Medulla oblongata (tissue), 1 donor: ENCODE results near the gene ASB12.
A peak's percentile ranks its signal among the peaks of the same experiment; 100 is the strongest.
"Not testable (repeated sequence)": the region's sequence is repeated elsewhere in the genome, so short reads cannot be mapped to it uniquely, and the experiment has no call there.

Experiments used
- DNase-seq: peaks from one replicate; pipeline ENCODE4 v3.0.0-alpha.2; 2015; ENCODE audit errors: extremely low spot score

ASB12 gene, protein sequence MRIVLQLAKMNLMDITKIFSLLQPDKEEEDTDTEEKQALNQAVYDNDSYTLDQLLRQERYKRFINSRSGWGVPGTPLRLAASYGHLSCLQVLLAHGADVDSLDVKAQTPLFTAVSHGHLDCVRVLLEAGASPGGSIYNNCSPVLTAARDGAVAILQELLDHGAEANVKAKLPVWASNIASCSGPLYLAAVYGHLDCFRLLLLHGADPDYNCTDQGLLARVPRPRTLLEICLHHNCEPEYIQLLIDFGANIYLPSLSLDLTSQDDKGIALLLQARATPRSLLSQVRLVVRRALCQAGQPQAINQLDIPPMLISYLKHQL

DNA sequence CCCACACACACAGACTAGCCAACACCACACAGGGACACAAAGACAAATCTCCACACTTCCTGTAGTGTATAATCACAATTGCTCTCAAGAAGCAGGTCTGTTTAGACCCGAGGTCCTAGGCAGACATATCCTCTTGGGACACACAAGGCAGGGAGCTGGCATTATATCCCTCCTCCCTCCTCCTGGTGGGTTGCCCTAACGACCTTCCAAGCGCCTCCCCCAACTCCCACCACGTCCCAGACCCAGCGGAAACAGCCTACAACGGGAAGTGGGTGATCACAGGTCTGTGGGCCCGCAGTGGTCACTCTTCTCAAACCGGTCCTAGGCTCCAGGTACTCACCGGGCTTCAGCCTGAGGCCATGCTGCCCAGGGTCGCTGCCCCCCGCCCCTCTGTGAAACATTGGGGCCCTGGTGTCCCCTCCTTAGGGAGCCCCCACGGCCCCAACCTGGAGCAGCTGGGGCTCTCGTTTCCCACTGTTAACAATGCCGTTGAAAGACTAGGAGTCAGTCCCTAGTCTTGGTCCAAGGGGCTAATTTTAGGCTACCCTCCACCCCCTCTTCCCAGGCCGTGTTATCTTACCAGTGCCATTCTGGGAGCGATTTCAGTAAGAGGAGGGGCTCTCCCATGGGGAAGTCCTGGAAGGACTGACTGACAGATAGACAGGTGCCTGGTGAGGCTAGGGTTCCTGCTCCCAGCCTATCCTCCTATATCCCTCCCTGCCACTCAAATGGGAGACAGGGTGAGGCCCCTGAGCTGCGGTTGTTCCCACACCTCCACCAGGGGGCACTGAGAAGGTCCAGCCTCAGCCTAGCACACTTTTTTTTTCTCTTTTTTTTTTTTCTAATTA lies at the start of gene ASB12:
Gene ASB12 (minus strand): TSS at position 485 of the 848 bp plus-strand sequence. CDS start 4,957 bp downstream, outside the sequence.
- no peak for DNase-seq

DNA sequence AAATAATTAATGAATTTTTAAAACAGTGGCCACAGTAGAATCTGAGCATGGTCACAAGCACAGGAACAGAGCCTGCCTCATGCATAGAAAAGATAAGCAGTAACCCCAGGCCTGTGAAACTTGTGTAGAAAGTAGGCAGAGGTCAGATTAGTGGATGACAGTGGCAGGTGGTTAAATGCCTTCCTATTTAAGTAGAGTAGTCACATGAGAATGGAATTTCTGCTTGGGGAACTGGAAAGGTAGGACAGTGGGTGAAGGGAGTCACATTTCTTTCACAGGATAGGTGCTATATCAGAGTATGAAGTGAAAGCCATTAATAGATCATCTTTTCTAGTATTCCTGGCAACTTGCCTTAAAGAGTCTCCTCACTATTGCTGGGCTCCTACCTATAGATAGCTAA lies 34.9 kb upstream of the ASB12 start:
- no peak for DNase-seq

DNA sequence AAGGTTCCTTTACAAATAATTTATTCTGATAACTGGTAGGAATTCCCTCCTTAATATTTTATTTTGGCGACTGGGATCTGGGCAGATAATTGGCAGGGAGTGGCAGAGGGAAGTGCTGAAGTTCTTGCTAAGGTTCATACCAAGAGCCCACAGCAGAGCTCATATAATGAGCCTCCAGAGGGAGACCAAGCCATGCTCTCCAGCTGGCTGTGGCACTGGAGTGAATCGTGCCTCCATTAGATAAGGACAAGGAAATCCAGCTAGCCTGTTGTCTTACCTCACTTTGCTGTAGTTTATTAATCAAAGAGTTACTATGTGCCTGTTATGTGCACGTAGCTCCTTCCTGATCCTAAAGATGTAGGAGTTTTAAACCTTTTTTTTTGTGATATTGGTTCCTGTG lies 1.3 kb downstream of the ASB12 start:
- no peak for DNase-seq

DNA sequence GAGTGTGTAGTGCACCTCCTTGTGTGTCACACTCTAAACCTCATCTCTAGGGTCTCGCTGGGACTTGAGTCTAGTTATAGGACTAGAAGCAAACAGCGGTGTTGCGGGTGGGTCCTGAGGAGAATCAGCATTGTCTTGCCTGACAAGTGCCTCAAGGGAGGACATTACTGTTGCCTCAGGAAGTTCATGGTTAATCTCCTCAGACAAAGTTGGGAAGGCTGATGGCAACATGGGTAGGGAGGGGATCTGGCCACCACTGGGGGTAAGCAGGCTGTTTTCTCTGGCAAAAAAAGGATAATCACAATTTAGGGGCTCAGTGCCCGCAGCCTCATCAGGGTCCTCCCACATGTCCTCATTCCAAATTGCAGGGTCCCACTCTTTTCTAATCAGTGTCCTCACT lies 12.4 kb downstream of the ASB12 start:
- no peak for DNase-seq

DNA sequence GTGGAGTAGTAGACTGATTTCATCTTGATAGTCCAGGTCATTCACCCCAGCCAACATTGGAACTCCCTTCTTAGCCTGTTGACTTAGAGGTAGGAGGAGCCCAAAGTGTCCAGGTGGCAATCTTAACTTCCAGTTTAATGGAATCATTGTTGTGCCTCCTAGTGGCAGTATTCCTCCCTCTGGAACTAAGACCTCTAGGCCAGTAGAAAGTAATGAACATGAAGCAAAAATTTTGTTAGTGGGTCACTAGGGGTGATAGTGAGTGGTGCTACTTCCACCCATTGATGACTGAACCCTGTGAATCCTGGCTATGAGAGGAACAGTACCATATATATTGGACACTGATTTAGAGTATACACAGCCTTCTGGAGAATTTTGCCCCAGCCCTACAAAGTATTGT lies 16.4 kb downstream of the ASB12 start:
- not testable (repeated sequence) for DNase-seq

DNA sequence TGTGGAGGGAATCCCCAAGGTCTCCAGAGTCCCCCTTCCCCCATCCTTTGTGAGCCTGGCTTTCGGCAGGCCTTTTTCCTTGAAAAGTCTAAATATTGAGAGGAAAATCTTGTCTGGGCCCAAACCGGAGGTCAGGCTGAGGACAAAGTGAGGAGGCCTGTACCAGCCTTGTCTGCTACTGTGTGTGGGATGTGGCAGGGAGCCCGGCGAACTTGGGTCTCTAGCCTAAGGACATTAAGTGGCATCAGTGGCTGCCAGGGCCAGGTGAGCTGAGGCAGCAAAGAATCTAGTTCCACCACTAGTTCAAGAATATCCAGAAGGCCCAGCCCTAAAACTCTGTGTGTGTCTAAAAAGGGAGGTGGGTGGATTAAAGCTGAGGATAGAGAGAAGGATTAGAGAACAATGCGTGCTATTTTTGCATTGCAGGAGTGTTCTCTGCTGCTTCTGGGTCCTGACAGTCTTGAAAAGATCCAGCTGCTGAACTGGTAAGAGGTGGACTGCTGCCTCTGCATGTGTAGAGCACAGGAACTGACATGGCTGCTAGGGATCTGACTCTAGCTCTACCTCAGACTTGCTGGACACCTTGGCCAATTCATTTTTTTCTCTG lies 23.7 kb downstream of the ASB12 start:
- DNase-seq = no peak

DNA sequence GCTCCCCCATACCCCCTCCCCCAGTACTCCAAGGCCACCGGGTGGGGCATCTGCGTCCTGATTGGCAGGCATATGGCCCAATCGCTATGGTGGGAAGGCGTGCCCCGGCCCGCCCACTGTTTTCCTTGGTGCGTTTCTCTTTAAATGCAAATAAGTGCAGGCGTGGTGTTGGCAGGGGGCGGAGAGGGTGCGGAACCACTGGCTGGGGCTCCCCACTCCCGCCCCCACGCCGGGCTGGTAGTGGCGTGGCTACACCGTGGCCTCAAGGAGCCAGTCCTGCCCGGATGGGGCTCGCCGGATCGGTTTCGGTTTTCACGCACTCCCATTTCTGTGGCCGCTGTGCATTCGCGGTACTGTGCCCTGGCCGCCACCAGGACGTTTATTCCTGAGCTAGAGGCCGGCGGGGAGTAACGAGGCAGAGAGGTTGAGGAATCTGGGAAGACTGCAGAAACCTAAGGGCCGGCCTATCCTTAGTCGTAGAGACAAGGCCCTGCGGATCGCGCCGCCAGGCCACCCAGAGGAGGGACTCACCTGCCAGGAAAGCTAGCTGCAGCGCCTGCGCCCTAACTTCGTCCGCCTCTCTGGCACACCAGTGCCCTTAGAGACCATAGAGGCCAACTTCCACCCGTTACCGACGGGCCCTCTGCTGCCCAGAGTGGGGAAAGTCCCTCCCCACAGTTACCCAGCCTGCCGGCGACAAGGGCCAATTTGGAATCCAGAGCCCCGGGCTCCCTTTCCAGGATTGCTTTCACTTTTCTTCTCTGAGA lies 24.5 kb downstream of the ASB12 start:
- DNase-seq = peak; percentile 96

DNA sequence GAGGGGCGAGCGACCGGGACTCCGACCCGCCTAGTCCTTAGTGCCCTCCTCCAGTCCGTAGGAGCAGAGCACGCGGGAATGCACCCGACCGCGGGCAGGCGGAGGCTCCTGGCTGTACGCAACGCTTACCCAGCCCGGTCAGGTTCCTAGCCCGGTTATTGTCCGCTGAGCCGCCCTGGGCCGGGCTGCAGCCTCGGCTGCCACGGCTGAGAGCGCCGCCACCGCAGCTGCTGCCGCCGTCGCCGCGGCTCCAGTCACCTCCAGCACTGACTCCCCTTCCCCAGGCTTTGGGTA lies 25.0 kb downstream of the ASB12 start, which contains the start of gene AMER1:
Gene AMER1 (minus strand): TSS at position 268 of the 294 bp plus-strand sequence. CDS start 12,422 bp downstream, outside the sequence.
- no peak for DNase-seq

DNA sequence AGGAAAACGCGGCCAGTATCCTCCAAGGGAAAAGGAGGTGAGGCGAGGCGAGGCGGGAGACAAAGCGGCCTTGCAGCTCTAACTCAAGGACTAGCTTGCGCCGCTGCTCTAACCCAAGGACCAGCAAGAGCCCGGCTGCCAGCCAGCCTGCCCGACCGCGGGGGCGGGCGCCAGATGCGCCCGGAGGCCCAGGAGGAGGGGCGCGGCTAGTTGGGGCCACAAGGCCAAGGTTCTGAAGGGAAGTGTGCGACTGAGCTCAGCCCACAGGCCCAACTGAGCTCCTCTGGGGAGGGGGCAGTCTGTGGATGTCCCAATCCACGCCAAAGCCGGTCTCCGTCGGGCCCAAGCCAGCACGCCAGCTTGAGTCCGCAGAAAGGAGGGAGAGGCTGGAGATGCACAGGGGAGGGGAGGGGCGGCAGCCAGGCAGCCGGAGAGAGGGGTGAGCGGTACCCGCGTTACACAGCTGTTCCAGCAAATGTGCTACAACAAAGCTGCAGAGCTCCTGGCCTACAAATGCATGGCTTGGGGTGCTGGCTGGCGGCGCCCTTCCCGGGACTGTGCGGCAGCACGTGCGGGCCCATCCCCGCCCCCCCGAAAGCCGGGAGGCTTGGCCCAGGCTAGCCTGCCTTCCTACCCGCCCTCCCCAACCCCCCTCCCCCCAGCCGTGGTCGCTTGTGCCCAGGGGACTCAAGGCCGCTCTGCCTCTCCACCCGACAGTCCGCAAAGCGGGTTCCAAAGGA lies 25.5 kb downstream of the ASB12 start:
- DNase-seq = peak; percentile 12

DNA sequence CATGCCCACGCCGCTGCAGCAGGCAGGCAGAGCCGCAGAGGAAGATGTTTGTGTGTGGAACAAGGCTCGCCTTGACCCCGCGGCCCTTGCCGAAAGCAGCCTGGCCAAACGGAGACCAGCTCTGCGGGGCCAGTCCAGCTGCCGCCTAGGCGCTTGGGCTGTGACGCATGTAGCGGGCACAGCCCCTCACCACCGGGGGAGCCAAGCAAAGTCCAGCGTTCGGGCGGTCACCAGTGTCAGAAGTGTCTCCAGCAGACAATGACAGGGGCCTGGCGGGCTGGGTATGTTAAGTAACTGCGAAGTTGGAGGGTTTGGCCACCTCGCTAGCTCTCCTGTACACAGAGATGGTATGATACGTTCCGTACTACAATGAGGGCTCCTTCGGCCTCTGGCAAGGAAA lies 26.2 kb downstream of the ASB12 start:
- peak; percentile 3 for DNase-seq

DNA sequence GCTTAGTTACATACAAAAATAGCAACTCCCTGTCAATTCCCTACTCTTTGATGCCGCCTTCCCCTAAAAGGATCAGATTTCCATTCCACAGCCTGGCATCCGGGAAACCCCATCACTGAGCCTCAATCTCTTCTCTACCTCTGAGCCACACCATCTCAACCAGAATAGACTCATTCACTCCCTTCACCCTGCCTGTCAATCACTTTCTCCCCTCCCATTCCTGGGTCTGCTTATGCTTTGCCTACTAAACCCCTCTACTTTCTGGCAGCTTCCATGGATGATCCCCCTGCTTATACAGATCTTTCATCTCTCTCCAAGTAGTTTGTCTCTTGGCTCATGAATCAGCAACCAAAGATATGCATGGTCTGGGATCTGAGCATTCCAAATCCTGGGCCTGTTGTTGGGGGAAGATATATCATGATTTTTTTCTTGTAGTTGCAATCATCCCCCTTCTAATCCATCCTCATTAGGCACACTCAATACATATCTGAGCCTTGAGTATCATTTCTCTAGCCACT lies 27.5 kb downstream of the ASB12 start:
- no peak for DNase-seq

DNA sequence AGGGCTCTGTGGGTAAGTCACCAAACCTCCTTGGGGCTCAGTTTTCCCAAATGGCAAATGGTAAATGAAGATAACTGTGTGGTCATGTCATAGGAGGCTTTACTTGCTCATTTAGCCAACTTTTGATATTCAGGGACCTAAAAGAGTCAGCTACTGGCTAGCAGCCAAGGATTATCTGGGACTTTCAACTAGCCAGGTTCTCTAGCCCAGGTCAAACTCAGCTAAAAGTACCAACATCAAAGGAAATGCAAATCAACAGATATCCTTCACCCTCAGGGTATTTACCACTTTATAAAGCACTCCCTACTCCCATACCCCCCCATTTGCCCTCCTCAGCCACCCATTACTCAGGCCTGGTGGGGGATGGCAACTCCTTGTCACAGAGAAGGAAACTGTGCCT lies 32.4 kb downstream of the ASB12 start:
- no peak for DNase-seq

DNA sequence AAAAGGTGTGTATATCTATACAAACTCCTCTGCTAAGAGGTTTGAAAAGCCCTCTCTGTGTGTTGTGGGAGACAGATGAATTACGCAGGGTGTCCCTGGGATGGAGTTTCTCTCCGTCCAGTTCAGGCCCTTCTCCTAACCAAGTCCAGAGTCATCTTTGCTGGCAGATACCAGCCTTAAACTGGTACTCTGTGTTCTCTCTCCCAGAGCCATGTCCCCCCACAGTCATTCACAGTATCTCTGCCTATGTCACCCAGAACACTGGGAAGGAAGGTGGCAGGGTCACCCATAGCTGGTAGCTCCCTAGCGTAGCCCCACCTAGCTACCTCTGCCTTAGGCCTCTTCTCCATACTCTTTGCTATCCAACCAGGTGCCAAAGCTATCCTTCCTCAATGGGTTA lies 33.8 kb downstream of the ASB12 start:
- no peak for DNase-seq

DNA sequence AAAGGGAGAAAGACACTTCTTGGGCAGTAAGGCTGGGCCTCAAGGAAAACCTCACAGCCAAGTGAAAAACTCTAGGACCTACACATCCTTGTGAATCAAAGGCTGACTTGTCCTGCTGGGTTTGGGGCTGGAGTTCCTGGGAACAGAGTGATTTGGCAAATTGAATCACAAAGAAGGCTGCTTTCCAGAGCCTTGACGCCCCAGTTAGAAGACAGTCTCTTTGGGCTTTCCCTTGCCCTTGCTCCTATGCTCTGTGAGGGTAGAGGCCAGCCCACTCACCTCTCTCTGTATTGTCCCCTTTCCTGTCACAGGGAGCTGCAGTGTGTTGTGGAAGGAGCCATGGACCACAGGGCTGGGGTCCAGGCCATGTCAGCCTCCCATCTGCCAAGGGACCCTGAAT lies 34.5 kb downstream of the ASB12 start:
- no peak for DNase-seq

DNA sequence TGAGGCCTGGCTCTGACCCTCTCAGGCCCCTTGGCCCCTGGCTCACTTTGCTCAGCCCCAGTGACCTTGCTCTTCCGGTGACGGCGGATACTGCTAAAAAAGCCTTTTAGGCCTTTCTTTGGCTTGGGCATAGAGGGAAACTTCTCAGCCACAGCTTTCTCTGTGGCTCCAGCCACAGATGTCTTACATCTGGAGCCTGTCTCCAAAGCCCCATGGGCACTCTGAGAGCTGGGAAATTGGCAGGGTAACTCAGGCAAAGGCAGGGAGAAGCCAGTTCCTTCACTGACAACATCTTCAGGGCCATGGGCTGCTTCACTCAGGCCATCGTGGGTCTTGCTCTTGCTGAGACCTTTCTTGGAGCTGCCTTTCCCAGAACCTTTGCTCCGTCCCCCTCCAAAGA lies 37.7 kb downstream of the ASB12 start:
- no peak for DNase-seq

DNA sequence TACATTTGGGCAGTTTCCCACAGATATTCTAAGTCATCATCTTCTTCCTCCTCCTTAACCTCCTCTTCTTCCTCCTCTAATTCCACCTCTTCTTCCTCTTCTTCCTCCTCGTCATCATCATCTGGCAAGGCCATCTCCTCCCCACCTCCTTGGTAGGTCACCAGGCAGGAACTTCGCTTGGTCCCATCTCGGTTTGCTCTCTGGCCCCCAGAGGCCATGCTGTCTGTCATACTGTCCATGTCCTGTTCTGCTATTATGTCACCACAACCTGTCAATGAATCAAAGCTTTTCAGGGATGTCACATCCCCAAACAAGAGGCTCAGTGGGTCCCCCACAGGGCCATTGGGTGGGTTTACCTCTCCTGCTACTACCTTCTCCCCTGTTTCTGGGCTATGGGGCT lies 38.4 kb downstream of the ASB12 start:
- DNase-seq = no peak

DNA sequence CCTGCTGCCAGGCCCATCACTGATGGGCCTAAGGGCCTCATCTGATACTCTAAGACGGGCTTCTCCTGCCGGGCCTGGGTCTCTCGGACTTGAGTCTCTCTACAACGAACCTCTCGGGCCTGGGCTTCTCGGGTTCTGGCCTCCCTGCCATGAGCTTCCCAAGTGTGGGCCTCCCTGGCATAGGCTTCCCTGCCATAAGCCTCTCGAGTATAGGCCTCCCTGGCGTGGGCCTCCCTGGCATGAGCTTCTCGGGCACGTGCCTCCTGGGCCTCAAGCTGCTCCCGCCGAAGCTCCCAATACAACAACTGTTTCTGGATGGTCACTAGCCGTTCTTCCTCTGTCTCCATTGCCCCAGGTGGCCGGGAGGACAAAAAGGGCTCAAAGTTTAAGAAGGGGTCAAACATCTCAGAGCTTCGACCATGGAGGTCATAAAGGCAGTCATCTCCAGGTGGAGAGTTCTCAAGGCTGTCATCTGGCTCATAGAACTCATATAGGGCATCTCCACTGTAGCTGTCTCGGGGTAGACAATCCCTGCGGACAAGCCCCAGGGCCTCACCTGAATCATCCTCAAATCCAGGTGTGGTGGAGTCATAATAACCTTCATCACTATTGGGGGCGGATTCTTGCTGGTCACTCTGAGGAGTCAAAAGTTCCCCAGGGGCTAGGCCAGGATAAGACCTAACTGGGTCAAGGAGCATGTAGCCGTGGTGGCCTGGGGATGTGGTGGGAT lies 39.0 kb downstream of the ASB12 start:
- no peak for DNase-seq

DNA sequence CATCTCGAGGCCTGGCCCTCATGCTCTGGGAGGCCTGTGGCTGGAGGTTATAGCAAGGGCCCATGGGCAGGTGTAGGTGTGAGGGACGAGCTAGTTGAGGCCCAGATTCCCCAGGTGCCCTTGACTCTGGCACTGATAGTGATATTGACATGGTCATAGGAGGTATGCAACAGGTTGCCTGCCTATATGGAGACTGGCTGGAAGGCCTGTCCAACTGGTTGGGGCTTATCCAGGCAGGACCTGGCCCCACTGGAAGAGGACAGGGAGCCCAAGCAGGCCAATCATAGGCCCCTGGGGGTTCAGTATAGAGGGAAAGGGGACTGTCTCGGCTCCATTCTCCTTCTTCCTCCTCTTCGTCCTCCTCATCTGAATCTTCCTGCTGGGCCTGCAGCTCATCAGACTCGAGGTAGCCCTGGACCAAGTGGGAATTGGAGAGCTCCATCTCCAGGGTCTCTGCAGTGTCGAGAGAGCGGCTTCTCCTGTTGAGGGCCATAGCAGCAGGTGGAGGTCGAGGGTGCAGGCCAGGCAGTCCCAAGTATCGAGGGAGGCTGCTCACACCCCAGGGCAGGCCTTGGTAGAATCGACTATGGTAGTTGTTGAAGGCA lies 40.2 kb downstream of the ASB12 start:
- no peak for DNase-seq

DNA sequence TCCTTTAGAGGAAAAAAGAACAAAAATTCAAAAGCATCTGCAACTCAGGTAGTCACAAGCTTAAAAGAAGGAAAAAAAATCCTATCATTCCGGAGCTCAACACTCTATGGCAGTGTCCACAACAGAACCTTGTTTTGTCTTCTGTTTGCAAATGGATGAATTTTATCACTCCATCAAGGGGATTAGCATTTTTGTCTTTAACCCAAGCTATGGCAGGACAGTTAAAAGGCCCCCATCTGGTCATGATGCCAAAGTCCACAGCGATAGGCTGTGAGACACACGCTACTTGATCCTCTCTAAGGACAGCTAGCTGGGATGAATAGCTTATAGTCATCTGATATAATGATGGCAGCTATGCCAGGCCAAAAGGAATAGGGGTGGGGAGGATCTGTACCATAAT lies 41.5 kb downstream of the ASB12 start:
- DNase-seq = no peak

DNA sequence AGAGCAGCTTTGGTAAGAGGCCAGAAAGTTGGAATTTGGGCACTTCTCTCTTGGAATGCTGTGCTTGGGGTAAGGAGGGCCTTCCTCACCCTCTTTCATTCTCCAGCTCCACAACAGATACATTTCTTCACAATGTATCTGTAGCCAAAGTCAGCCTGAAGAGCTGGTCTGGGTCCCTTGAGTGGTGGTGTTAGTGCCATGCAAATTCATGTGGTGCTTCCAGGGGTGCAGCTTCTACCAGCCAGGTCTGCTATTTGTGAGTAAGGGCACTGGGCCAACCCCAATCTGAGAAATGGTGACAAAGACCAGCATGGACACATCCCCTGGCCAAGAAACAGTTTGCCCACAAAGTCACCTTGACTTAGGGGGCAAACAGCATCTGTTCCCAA lies 42.7 kb downstream of the ASB12 start:
- no peak for DNase-seq
